HG03103 (cell line): ENCODE data around the gene IER3IP1.
A peak's percentile ranks its signal among the peaks of the same experiment; 100 is the strongest.
"Not testable (repeated sequence)": the region's sequence is repeated elsewhere in the genome, so short reads cannot be mapped to it uniquely, and the experiment has no call there.

Experiments
- ATAC-seq: cut with Tn5 transposase; IDR thresholded peaks from one replicate; pipeline ENCODE4 v1.9.1; 2021; ENCODE audit warnings: low read depth; ENCODE audit not compliant: unreplicated experiment

IER3IP1 gene, protein sequence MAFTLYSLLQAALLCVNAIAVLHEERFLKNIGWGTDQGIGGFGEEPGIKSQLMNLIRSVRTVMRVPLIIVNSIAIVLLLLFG

DNA sequence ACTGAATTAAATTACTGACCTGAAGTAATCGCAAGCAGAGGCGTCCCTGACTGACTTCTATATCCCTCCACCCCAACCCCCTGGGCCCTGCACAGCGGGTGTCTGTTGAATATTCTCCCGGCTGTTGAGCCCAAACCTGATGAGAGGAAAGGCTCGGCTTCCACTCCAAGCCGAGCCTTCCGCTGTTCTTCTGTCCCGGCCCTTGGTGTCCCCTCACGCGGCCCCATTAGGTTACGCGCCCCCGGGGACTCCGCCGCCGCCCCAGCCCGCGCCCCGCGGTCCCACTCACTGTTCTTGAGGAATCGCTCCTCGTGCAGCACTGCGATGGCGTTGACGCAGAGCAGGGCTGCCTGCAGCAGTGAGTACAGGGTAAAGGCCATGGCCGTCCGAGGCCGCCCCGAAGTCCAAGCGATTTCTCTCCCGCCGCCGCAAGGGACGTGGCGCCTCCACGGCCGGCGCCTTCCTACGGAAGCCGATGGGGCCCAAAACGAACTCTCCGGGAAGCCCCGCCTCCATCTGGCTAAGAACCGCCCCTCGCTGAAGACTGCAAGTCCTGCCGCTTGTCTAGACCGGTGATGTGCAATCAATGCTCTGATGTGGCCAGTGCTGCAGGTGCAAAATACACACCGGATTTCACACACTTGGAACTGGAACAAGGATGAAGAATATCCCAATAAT is at the start of gene IER3IP1:
Gene IER3IP1, minus strand, starts transcription at position 467 of the 678 bp plus-strand sequence. Its CDS starts 87 bp downstream, at position 380.
- ATAC-seq: peak; percentile 87

DNA sequence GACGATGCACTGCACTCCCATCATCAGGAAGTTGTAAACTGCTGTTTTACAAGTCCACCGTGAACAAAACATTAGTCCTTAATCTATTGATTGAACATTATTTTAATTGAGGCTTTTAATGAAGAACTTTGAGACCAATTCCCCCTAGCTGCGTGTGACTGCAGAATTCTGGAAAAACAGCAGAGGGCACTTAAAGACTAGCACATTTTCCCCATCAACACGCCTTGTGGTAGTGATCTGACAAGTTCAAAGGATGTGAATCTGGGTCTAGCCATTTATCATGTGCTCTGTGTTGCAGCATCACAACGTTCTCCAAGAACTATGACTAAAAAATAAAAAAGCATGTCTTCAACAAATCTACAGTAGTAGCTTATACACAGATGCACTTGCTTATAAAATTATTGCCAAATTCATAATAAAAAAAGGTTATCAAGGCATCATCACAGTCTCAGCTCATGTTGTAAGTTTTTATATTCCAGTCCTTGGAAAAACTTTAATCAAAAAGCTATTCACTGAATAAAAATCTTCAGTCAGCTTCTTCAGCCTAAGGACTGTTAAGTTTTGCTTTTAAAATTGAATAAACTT is 39.5 kb upstream of the IER3IP1 start:
- no peak for ATAC-seq

DNA sequence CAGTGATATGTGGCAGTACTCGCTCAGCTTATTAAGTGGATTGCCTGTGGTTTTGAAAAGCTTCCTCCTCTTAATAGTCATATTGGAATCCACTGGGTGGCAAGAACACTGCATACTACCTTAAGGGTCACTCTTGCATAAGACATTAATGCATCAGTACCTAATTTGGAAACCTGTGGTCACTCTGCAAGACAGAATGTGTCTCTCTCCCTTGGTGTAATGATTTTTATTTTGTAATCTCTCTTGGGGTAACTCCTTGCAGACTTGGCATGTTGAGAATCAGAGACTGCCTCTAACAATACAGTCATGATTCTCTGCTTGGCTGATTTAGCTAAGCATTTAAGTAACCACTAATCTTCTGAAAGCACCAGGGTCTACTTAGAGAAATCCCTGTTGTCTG is 33.0 kb upstream of the IER3IP1 start:
- ATAC-seq: no peak

DNA sequence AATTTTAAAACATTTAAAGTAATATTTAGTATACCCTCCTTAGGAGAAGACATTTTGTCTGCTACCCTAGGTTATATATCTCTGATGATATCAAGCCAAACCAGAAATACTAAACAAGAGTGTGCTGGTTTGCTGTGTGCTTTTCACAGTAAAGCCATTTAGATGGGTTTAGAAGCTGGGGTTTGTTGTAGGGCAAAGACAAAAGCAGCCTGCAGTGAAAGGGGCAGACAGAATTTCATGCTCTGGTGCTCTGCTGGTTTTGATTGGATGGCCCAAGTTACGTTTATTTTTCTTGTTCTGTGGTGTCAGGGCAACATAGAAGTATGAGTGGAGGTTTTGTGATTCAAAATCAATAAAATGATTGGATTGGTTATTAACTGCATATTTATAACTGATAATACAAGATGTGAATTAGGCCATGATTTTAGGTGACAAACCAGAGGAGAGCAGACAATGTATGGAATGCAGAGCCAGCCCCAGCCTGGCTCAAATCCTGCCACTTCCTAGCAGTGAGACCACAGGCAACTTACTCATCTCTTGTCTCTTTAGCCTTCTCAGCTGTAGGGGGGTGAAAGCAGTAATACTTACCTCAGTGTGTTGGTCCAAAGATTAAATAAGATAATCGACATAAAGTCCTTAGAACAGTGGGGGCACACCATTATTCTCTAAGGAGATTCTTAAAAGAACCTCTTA is 30.9 kb upstream of the IER3IP1 start:
- no peak for ATAC-seq

DNA sequence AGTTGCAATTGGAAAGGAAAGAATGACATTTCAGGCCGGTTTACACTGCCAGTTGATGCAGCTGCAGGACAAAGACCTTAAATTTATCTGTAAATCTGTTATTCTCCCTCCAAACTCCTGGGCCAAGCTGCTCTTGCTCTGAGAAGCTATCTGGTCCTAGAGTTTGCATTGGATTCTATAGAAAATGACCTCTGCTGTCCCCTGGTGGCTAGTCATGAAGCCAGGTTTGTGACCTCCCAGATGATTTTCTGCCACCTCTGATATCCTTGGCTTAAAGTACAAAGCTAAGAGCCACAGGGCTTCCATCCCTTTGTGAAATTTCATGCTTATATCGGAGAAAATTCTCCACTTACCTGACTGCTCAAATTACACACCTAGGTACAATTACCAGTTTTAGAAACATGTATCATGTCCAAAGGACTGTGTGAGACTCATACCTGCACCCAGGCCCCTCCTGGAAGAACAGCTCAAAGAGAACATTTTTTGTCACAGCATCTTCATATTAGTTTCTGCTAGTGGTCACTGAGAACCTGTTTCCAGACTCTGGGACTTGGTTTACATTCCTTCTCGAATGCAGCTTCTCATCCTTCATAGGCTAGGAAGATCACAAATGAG is 28.9 kb upstream of the IER3IP1 start:
- no peak for ATAC-seq

DNA sequence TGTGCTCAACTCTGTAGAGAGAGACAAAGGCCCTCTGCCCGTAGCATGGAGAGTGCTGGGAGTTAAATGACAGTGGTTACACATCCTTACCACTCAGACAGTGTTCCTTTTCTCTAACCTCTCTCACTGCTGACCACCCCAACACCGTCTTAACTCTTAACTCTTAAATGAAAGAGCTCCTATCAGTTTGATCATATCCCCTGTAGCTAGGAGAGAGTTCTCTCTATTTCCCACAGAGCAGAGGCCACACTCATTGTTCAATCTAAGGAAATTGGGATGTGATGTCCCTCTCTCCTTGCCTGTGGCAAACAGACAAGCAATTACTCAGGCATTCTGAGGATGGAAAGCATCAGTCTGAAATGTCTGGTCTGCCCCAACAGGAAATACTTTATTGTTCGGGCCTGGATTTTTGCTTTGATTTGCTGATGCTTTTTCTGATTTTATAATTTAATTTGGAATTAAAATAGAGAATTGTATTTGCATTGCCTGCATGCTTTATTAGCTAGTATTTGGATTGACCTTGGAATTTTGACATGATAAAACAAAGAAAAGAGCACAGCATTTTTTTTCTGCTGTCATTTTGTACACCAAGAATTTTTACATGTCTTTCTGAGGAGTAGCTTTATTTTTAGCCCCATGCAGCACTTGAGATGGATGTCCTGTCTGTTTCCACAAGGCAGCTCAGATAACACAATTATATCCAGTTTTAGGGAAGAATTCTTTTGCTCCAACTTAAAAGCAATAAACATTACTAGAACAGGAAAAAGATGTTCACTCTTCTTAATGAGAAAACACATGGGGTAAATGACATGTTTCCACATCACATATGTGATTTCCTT is 27.7 kb upstream of the IER3IP1 start:
- ATAC-seq: no peak

DNA sequence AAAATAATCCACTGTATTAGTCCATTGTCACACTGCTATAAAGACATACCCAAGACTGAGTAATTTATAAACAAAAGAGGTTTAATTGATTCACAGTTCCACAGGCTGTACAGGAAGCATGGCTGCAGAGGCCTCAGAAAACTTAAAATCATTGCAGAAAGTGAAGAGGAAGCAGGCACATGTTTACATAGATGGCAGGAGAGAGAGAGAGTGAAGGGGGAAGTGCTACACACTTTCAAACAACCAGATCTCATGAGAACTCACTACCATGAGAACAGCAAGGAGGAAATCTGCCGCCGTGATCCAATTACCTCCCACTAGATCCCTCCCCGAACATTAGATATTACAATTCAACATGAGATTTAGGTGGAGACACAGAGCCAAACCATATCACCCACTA is 19.8 kb upstream of the IER3IP1 start:
- not testable (repeated sequence) for ATAC-seq

DNA sequence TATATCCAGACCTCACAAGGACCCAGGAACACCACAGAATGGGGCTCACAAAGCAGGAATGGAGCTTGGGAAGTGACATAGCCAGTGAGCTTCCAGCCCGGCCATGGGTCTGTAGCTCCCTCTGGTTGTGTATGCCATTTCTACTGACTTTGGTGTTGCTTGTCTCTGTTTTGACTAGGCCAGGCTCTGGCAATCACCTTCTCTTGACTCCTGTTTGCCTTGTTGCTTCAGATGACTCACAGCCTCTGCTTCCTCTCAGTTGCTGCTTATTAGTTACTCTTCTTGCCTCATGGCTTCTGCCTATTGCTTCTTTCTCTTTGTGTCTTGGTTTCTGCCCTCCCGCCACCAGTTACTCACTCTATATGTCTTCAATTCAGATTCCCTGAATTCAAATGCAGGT is 15.8 kb upstream of the IER3IP1 start:
- no peak for ATAC-seq

DNA sequence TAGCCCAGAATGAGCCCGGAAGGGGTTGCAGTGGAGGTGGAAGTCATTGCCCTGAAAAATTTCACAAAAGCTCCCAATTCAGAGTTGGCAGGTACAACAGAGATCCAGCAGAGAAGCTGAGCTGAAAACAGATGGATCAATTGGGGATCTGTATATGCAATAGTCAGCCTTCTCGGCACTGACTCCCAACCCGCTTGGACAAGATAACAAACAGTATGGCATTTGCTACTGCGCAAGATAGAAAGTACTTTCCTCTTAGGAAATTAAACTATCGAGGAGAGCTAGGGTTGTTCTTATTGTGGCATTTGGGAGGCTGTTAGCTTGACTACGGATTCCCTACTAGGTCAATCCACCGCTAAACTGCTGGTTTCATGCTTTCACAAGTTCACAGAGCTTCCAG is 11.6 kb upstream of the IER3IP1 start:
- ATAC-seq: no peak

DNA sequence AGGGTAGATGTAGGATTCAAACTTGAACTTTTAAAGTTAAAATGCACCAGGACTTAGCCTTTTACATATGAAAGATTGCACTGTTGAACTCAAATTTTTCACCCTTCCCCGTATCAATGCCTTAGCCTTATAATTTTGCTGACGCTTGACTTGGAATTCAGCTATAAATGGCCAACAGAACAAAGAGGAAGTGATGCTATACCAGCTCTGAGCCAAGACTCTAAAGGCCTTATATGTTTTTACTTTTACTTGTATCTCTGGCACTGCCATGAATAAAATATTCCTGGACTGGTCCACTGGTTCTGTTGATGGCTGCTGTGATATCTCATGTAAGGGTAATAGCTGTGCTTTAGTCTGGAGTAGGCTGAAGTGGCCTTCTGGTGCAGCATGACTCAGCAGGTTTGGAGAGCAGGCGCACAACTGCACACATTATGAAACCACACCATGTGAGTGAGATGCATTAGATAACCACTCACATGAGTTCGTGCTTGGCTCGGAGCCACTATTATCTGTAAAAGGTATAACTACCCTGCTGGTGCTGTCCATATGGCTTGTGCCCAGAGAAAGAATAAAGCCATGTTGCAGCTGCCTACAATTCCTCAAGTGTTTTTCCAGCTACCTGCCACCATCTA is 8.4 kb upstream of the IER3IP1 start:
- no peak for ATAC-seq

DNA sequence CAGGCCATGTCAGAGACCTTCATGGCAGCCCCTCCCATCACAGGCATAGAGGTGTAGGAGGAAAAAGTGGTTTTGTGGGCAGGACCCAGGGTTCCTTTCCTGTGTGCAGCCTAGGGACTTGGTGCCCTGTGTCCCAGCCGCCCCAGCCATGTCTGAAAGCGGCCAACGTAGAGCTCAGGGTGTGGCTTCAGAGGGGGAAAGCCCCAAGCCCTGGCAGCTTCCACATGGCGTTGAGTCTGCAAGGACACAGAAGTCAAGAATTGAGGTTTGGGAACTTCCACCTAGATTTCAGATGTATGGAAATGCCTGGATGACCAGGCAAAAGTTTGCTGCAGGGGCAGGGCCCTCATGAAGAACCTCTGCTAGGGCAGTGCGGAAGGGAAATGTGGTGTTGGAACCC is 6.0 kb upstream of the IER3IP1 start:
- ATAC-seq: not testable (repeated sequence)

DNA sequence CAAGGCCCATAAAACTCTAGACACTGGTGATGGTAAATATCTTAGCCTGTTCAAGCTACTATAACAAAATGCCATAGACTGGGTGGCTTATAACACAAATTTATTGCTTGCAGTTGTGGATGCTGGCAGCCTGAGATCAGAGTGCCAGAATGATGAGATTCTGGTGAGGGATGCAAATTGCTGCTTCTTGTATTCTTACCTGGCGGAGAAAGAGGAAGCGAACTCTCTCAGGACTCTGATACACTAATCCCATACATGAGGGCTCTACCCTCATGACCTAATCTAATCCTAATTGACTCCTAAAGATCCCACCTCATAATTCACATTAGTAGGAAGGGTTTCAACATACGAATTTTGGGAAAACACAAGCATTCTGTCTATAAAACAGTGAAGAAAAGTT is 4.6 kb upstream of the IER3IP1 start:
- no peak for ATAC-seq

DNA sequence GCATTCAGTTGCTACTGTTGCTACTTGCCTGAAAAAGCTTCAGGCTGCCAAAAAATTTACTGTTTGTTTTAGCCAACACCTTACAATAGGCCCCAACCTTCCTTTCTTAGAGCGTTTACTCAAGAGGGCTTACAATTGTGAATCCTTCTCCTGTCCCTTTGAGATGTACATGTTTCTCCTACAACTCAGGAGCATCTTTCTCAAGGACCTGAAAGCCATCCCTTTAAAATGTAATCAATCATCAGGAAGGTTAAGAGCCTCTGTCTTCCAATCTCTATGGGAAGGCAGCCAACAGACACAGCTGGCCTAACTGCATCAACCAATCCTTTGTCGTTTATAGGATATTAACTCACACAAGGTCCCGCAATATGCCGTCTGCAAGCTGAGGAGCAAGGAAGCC is 3.4 kb upstream of the IER3IP1 start:
- ATAC-seq: no peak

DNA sequence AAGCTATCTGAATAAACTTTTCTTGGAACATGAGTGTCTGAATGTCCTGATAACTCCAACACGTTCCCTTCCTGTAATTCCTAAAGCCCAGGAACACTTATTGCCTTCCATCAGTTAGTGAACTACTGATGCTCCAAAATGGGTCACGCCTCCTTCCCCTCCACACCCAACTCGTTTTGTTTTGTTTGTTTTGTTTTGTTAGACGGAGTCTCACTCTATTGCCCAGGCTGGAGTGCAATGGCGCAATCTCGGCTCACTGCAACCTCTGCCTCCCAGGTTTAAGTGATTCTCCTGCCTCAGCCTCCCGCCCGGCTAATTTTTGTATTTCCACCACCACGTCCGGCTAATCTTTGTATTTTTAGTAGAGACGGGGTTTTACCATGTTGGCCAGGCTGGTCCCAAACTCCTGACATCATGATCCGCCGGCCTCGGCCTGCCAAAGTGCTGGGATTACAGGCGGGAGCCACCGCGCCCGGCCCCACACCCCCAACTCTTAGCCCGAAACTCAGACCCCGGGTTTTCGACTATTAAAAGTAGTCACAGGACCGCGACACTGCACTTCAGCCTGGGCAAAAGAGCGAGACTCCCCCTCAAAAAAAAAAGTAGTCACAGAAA is 774 bp downstream of the IER3IP1 start:
- ATAC-seq: peak; percentile 7

DNA sequence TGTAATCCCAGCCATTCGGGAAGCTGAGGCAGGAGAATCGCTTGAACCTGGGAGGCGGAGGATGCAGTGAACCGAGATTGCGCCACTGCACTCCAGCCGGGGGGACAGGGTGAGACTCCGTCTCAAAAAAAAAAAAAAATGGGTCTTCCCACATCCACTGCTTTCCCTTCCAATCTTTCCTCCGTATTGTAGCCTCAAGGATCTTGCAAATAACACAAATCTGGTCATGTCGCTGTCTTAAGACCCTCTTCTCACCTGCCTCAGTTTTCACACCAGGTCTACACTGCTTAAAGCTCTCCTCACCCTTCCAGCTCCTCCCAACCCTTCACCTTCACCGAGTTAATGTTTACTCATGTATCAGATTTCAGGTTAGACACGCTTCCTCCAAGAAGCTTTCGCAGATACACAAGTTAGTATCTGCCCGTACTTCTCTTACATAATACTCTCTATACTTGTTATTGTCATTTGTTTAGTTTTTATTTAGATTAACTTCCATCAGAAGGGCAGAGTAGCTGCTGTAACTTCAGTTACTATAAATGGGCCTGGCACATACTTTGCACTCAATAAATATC is 1.5 kb downstream of the IER3IP1 start:
- no peak for ATAC-seq

DNA sequence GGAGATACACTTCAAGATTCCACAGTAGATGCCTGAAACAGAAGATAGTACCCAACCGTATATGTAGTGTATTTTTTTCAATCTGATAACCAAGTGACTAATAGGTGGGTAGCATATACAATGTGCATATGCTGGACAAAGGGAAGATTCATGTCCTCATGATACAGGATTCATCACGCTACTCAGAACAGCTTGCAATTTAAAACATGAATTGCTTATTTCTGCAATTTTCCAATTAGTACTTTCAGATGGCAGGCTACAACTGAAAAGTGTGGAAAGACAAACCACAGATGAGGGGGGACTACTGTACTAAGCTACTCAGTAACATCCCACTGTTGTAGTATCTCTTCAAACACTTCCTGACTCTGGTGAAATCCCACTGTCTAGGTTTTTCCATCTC is 3.7 kb downstream of the IER3IP1 start:
- ATAC-seq: no peak

DNA sequence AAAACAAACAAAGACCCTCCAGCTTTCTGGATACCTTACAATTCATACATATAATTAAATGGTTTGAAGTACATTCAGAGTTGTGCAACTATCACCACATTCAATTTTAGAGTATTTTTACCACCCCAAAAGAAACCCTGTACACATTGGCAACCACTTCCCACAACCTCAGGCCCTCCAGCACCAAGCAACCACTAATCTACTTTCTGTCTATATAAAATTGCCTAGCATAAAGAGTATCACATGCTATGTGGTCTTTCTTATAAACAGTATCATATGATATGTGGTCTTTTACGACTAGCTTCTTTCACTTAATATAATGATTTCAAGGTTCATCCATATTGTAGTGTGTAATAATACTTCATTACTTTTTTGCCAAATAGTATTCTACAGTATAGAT is 7.3 kb downstream of the IER3IP1 start:
- ATAC-seq: no peak

DNA sequence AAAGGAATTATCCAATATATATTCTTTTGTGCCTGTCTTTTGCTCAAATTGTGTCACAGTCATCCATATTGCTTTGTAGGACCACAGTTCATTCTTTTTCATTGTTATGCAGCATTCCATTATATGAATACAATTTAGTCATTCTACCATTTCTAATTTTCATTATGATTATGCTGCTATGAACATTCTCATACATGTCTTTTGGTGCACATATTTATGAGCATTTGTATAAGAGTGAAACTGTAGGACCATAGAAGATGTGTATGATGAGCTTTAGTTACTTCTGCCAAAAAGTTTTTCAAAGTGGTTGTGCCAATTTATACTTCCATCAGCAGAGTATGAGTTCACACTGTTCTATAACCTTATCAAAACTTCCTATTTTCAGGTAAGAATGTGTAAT is 7.7 kb downstream of the IER3IP1 start:
- no peak for ATAC-seq

DNA sequence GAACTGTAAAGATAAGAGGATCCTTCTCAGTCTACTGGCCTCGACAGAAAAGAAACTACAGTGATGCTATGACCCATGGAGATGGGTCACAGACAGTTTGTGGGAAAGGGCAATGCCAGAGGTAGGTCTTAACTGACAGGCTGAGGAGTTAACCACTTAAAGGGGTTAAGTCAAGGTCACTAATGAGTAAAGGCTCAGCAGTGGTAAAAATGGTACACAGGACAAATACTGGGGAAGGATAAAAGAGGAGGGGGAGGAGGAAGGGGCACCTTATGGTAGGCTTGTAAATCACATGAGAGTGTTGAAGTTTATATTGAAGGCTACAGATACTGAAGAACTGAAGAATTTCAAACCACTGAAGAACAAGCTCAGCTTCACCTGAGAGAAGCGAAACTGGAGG is 9.9 kb downstream of the IER3IP1 start:
- no peak for ATAC-seq
